ENCODE data around the gene KIAA0825.

The KIAA0825 gene

DNA sequence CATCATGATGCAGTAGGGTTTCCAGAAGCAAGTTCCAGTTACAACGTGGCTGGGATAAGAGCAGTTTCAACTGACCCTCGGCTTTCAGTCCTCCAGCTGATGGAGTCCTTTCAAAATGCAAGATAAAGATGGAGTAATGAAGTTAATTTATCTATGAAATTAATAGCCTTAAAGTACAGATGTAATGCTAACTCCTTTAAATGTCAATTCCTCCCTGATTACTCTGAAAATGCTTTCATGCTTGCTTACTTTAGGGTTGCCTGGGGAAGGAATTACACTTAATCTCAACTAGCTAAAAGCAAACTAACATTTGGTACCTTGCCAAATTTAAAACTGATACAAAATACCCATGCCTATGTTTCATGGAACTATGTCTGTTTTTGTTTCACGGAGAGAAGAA lies 178.4 kb downstream of the KIAA0825 start:
- no peak for DNase-seq (ENCODE audit: low spot score)

DNA sequence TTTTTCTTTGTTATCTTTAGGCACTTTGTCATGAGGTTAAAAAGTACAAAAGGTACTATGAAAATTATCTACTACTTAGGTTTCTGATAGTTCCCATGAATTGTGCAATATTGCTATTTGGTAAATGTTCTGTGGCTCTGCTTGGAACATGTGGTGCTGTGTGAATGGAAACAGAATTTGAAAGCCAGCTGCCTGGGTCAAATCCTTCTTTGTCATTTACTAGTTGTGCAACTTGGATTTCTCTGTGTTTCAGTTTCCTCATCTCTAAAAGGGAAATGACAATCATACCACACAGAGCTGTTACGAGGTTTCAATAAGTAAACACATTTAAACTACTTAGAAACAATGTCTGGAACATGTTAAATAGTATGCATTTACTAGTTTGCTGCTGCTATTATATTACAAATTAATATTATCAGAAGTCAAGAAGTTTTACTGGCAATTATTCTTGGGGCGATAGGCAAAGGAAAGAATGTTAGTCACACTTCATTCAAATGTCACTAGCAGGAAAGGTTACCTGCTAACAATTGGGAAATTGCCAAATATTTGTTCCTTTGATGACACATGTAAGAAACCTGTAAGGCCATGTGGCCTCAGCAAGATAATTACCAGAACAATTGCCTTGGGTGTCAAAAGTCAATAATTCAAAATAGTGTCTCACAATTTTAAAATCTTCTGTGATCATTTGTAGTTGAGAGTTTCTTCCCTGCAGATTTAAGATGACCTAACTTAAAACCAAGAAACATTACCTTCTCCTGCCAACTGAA lies 184.8 kb downstream of the KIAA0825 start:
- DNase-seq (ENCODE audit: low spot score): no peak

DNA sequence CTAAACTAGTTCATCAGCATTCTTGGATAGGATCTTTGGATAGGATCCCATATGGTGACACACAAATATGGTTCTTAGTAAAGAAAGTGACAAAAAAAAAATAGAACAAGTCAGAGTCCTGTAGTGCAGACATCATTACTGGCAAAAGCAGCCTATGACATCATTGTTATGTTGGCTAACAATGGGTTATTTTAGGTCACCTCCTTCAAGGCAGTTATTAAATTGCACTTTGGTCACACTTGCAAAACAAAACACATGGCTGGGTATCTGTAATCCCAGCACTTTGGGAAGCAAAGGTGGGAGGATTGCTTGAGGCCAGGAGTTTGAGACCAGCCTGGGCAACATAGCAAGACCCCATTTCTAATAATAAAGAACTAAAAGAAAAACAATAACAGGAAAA lies 185.9 kb downstream of the KIAA0825 start:
- DNase-seq (ENCODE audit: low spot score): no peak

DNA sequence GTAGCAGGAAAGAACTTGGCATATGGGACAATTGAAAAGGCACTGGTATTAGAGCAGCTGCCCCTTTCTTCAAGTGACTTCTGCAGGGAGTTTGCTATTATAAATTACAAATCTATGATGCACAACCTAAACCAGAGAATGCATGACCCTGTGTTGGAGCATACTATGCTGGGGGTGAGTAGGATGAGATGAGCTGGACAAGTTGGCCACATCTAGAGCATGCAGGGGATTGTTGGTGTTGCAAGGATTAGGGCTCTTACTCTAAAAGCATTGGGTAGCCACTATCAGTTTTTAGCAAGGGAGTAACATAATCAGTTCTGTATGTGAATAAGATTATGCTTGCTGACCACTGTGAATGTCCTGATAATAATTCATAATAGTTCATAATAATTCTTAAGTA lies 186.7 kb downstream of the KIAA0825 start:
- DNase-seq (ENCODE audit: low spot score): no peak

DNA sequence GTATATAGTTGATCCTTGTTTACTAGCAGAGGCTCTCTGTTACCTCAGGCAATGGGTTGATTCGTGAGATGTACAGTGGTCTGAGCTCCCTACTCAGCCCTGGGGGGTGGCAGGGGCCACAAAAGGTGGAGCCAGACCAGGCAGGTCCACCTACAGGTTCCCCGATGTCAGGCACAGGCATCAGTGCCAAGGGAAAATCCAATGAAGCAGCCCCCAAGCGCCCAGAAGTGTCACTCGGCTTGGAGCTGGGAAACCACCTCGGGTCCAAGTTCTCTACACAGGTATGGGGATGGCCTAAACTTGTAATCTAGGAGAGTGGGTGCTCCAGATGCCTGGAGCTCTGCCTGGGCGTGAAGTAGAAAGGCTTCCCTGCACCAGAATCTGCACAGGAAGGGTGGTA lies 188.8 kb downstream of the KIAA0825 start:
- no peak for DNase-seq (ENCODE audit: low spot score)

DNA sequence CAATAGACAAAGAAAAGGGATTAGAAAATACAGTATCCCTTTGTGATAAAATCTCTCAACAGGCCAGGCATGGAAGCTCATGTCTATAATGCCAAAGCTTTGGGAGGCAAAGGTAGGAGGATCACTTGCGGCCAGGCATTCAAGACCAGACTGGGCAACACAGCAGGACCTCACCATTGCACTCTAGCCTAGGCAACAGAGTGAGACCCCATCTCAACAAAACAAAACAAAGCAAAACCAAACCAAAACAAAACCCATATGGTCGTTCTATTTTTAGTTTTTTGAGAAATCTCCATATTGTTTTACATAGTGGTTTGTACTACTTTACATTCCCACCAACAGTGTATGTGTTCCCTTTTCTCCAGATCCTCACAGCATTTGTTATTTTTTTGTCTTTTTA lies 193.0 kb downstream of the KIAA0825 start:
- DNase-seq (ENCODE audit: low spot score): no peak

DNA sequence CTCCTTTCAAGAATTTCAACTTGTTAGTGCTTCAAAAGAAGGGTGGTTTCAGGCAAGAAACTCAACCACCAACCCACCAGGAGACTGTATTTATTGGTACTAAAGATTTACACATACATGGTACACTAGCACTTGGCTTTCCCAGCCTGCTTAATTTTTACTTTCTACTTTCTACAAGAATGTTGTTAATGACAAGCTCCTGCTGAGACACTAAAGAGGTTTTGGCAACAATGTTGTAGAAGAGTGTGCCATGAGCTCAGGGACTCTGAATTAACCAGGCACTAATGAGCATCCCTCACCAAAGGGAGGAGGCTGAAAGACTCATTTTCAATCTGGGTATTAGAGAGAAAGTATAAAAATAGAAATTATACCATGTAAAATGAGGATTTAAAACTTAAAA lies 195.0 kb downstream of the KIAA0825 start:
- no peak for DNase-seq (ENCODE audit: low spot score)

DNA sequence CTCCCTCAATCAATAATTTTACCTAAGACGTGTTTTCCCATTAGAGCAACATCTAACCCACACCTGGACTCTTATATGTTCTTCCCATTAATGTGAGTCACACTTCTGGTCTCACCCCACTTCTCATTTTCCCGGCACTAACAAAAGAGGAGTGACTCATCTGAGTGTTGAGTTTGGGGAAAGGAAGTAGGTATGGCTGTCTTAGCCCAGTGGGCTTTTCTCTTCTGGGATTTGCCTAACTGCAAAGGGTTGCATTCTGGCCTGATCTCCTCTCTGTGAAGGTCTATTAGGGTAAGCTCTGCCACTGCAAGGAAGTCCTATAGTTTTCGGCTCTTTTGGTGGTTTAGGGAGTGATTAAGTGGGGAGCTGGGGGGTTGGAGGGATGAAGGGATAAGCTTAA lies 195.6 kb downstream of the KIAA0825 start:
- DNase-seq (ENCODE audit: low spot score): no peak

DNA sequence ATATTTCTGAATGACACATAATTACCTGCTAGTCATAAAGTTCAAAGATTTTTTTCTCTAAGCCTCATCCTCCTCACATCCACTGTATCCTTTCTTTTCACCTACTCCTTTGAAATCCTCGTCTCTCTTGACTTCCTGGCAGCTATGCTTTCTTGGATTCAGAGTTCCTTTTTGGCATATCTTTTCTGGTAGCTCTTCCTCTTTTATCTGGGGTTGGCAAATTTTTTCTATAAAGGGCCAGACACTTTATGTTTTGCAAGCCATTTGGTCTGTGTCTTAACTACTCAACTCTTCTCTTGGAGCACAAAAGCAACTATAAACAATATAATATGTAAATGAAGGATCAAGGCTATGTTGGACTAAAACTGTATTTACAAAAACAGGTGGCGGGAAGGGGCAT lies 197.5 kb downstream of the KIAA0825 start:
- no peak for DNase-seq (ENCODE audit: low spot score)

DNA sequence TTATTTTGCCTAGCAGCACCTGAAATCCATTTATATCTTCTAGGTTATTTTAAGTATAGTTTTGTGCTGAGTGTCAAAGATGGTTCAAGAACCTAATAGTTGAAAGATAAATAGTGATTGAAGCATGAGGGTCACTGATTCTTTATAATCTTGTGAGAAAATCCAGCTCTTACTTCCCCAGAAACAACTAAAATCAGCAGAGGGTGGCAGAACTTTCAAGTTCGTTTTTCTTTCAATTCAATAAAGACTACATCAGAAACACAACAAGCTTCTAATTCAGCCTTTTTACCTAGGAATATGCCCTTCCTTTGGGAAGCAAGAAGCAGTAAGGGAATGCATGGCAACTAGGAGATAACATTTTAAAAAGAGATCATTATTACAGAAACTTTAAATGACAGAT lies 202.6 kb downstream of the KIAA0825 start:
- no peak for DNase-seq (ENCODE audit: low spot score)

DNA sequence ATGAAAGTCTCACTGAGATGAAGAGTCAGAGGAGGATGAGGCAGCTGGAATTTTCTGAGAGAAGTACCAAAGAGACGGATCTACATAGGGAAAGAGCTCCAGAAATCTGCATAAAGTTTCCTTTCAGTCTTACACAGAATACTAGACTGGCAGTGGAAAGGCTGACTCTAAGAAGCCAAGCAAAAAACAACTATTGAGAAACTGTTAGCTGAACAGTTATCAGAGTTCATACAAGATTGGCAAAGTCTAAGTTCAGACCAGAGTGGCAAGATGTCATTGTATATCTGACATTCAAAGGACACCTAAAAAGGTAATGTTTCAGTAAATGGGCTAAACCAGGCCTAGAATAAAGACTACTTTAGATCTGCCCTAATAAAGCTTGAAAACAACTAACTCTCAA lies 209.0 kb downstream of the KIAA0825 start:
- no peak for DNase-seq (ENCODE audit: low spot score)

DNA sequence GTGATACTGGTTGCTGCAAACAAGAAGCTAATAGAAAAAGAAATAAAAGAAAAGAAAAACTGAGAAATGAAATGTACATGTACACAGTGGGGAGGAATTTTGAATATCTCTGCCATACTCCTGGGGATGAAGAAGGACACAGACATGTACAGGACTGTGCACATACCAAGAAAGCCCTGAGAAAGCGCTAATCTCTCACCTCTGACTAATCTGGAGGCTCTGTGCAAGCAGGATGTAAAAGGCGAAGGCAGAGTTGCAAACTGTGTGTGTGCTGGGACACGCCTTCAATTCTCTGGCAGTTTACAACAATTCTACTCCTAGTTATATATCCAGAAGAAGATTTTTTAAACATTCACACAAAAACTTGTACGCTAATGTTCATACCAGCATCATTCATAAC lies 211.4 kb downstream of the KIAA0825 start:
- DNase-seq (ENCODE audit: low spot score): no peak

DNA sequence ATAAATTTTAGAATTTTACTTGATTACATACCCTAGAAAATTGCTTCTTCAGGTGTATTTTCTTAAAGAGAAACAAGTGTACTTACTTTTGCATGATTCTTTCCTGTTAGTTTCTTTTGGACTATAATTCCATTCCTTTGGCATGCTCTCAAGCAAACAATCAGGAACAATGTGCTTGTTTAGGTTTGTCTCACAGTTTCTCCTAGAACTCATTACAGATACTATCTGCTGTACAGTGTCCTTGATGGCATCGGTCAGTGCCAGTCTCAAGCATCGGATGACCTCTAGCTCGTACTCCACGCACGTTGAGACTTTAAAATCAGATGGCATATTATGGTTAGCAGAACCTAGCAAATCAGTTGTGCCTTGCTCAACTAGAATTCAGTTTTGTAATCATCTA lies 214.9 kb downstream of the KIAA0825 start:
- DNase-seq (ENCODE audit: low spot score): no peak

DNA sequence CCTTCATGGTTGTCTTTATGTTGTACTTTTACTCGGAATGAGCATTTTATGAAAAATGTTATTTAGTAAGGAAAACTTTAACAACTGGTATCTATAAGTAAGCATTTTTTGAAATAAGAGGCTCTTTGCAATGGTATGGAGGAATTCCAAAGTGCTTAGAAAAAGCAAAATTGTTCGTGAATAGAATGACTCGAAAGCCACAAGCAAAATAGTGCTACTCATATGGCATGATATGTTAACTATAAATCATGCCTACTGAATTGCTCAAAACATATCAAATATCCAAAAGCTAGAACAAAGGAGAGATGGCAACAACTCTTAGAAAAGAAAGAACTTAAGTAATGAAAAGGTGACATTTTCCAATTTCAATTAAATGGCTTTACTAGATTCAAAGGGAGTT lies 216.3 kb downstream of the KIAA0825 start:
- DNase-seq (ENCODE audit: low spot score): no peak

DNA sequence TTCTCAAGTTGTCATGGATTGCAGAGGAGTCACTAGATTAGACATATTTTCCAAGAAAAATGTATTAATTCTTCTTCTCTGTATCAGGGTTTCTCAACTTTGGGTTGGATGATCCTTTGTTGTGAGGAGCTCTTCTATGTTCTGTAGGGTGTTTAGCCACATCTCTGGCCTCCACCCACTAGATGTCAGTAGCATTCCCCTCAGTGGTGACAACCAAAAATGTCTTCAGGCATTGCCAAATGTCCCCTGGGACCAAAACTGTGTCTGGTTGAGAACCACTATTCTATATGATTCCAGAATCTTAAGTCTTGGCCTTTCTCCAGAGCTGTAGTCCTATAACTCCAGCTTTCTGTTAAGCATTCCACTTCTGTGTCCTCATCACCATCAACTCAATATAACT lies 220.9 kb downstream of the KIAA0825 start:
- no peak for DNase-seq (ENCODE audit: low spot score)

DNA sequence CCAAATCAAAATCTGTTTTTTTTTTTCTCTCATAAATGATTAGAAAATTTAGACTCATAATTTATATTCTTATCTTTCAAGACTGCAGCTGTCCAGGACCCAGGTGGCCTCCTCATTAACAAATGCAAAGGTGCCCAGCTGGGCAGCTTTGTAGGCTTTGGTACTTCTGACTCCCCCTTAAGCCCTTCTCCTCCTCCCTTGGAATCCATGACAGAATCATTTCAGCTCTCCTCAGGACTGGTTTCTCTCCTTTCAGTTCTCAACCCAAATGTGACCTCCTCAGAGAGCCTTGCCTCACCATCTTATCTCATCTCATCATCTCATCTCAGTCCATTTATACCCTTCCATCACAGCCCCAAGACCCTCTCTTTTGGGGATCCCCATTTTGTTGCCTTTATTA lies 221.7 kb downstream of the KIAA0825 start:
- no peak for DNase-seq (ENCODE audit: low spot score)

DNA sequence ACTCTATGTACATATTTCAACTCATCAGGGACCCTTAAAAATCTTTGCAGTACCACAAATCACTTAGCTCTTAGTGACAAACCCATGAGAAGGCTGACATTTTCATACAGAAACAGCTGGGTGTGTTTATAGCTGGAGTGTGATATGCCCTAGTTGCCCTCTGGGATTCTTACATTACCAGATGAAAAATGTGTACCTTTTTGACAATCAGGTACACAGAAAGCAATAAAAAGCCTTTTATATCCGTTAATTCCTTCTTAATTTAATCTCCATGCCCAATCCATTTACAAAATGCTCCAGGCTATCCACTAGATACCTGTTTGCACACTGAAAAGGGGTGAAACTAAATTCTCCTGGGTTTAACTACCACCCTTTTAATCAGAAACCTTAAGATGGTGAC lies 222.9 kb downstream of the KIAA0825 start:
- no peak for DNase-seq (ENCODE audit: low spot score)

DNA sequence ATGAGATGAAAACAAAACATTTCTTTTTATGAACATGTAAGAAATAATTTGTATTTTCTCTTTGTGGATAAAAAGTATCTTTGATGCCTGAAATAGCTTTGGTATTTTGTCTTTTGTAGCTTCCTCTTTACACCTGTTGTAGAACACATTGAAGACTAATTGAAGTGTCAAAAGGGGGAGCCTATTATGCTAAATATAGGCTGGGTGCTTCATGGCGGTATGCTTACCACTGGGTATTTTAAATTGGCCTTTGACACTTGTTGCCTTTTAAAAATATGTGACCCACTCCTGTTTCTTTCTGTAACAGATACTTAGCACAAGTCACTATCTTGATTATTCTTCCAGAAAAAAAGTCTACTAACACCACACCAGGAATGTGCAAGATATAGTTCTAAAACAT lies 226.4 kb downstream of the KIAA0825 start:
- no peak for DNase-seq (ENCODE audit: low spot score)

DNA sequence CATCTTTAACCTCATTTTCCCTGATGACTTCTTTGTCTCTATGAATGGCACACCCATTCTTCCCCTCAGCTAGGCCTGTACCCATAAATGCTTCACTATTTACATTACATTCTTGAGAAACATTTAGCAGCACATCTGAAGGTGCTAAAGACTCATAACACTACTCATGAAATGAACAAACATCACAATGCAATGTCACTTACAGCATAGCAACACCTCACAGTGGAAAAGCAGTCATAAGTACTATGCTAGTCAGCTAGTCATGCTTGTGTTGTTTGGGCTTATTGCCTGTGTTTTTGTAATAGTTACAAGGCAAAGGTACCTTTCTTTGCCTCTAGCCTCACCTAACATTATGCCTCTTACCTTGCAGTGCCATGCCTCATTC lies 228.9 kb downstream of the KIAA0825 start:
- no peak for DNase-seq (ENCODE audit: low spot score)

DNA sequence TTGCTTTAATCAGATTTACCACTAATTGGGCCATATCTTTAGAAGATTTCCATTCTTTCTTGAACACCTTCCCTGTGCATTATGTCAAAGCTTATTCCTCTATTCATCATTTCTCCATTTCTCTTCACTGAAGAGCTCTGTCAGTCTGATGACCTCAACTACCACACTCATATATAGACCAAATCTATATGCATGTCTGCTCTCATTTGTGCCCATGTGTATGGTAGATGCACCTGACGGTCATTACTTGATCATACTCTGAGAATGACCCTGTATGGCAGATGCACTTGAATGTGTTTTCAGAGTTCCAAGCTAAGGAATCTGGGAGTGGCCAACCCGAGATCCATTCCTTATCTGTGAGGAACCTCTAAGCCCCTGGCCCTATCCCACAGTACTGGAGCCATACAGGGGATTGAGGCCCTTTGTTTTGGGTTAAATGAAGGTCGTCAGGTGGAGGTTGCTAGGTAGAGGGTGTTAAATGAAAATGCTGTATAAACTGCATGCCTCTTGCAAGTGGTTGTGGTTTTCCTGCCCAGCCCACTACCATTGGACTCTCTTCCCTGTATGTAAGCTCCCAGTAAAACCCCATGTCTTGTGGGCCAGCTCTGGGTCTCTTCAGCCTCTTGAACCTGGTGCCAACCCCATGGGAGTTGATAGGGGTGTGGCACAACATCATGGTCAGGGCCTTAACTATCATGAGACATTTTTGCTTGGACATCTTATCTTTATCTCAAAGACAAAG lies 229.5 kb downstream of the KIAA0825 start:
- no peak for DNase-seq (ENCODE audit: low spot score)

DNA sequence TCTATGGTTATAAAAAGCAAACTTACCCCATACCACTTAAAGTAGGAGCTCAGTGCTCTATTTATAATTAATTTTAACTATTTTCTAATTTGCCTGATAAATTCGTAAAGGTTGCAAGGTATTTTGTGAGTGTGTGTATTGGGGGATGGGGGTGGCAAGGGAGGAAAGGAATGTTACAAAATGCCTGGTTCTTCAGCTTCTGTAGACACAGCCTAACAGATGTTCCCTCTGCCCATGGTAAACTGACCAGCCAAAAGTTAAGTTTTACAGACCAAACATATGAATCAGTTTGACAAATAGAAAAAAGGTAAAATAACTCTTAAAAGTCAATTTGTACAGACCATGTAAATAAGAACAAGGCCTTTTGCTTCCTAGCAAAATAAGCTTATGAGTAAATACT lies 232.6 kb downstream of the KIAA0825 start:
- DNase-seq (ENCODE audit: low spot score): no peak

DNA sequence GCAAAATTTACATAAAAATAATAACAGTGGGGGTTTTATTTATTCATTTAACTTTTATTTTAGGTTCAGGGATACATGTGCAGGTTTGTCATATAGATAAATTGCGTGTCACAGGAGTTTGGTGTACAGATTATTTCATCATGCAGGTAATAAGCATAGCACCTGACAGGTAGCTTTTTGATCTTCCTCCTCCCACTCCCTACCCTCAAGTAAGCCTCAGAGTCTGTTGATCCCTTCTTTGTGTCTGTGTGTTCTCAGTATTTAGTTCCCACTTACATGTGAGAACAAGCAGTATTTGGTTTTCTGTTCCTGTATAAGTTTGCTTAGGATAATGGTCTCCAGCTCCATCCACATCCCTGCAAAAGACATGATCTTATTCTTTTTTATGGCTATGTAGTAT lies 240.3 kb downstream of the KIAA0825 start:
- no peak for DNase-seq (ENCODE audit: low spot score)

DNA sequence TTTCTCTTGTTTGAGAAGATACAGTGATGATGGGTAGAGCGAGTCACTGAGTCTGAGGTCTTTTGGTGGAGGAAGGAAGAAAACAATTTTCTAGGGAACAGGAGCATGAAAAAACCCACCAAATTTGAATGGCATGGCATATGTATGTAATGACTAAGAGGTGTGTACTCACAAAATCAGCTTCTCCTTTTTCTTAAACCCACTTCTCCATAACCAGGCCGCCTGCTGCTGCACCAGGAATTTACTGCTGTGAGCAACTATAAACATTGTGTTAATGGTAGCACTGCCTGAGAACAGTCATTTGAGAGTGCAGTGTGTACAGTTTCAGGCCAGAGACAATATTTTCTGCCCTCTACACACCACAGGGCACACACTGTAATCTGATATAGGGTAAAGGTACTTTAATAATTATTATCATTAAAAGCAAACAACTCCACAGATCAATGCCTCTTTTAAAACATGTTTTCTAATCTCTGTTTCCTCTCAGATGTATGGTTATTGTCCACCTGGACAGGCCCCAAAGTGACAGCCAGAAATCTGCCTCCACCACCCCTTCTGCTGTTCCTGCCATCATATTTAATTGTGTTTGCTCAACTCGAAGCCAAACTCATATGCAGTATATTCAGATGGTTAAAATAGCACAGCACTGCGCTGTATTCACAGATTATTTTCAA lies 241.6 kb downstream of the KIAA0825 start:
- DNase-seq (ENCODE audit: low spot score): no peak

Data from HuH-7.5 (cell line).